GM10847 (cell line): ENCODE results near the gene PSORS1C1.

ENCODE experiments used
- POLR2A ChIP-seq: IDR thresholded peaks from 2 replicates; pipeline ENCODE4 v1.6.1; 2011; ENCODE audit not compliant: insufficient read length; ENCODE audit errors: extremely low read depth

The PSORS1C1 gene

DNA sequence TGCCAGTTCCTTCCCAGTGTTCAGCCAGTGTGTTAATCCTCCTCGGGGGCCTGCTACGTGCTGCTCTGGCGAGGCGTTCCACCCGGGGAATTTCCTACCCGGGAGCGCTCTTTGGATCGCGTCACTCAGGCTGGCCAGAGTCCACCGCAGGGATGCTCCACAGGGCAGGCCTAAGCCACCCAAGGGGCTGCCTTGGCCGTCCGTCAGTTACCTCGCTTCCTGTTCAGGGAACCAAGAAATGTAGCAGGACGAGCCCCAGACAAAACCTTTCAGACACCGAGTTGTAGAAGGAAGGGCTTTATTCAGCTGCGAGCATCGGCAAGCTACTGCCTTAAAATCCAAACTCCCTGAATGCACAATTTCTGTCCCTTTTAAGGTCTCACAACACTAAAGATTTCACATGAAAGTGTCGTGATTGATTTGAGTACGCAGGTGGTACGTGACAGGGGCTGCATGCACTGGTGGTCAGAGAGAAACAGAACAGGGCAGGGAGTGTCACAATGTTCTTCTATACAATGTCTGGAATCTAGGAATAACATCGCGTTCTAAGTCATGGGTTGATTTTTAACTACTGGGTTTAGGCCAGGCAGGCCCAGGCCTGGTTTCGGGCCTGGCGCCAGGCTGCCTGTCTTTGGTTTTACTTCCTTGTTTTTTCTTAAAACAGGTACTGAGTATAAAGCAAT is 71.6 kb downstream of the PSORS1C1 start:
- TF ChIP-seq POLR2A, result no peak

DNA sequence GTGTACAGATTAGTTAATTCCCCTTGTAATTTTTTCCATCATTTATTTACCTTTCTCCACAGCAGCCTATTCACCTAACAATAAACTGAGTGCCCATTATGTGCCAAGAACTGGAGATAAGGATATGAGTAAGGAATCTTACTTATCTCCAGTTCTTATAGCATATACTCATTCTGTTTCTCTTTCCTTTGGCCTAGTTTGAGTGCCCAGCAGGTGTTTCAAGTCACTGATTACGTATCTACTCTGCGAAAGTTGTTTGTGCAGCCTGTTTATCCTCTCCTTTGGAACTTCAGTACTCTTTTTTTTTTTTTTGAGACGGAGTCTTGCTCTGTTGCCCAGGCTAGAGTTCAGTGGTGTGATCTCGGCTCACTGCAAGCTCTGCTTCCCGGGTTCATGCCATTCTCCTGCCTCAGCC is 73.2 kb downstream of the PSORS1C1 start:
- TF ChIP-seq POLR2A, result no peak
